Measurements from ENCODE around the gene NCR2. TPM values are rescaled to one million over a fixed set of nuclear protein-coding genes. Genes with fewer than 3 reads are reported as not detected.

Gene NCR2
- total RNA-seq, 1 experiment from 2014 or later = not detected

- Histone ChIP-seq H3K4me3 (ENCODE audit: low read depth, low read length, poor library complexity, severe bottlenecking) (no peak overlapping the region), H3K9me3 (ENCODE audit: low read depth, low read length, poor library complexity, severe bottlenecking) (no peaks in the 10 kb centered on the region), H3K4me1 (ENCODE audit: insufficient read depth, low read length, poor library complexity, severe bottlenecking) (no peaks in the 10 kb centered on the region), H3K27ac (ENCODE audit: low read depth, low read length, poor library complexity, severe bottlenecking) (no peak overlapping the region), H3K36me3 (ENCODE audit: insufficient read depth, low read length, poor library complexity, severe bottlenecking) (no peaks in the 10 kb centered on the region), H3K27me3 (replicated peaks; ENCODE audit: insufficient read depth, low read depth, low read length, poor library complexity) (no peaks in the 10 kb centered on the region)
- DNase-seq (ENCODE audit: low spot score) = no peak
- no TSS peak for BruUV-seq (replicated peaks)
- POLR2A ChIA-PET (ENCODE audit: low non-redundant PET) = no interaction called here
- TF ChIP-seq EZH2 (IDR thresholded peaks at IDR 0.05; ENCODE audit: borderline replicate concordance, low read depth, low read length, poor library complexity, severe bottlenecking) (no peak), CTCF (conservative IDR thresholded peaks at IDR 0.05; ENCODE audit: low read depth, low read length) (no peak)
- intact Hi-C loops (cut with micrococcal nuclease; ENCODE audit: unreplicated experiment) = no loop called here
- CTCF ChIA-PET = no interaction called here
Measured at GRCh38 chr6:41353333-41353732, 17.9 kb downstream of the NCR2 start.

DNA sequence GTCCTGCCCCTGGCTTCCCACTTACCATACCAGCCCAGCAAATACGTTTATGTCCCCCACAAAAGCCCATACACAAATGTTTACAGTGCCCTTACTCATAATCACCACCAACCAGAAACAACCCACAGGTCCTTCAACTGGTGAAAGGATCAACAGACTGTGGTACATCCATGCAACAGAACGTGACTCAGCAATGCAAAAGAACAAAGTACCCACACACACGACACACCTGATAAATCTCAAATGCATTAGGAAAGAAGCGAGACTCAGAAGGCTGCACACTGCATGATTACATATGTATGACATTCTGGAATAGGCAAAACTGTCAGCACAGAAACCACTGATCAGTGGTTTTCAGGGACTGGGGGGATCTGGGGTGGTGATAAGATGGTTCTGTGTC is 20.5 kb downstream of the NCR2 start:
- Histone ChIP-seq H3K4me1 (ENCODE audit: insufficient read depth, low read length, poor library complexity, severe bottlenecking) (no peaks in the 10 kb centered on the region), H3K9me3 (ENCODE audit: low read depth, low read length, poor library complexity, severe bottlenecking) (no peaks in the 10 kb centered on the region), H3K27ac (ENCODE audit: low read depth, low read length, poor library complexity, severe bottlenecking) (no peak overlapping the region), H3K27me3 (replicated peaks; ENCODE audit: insufficient read depth, low read depth, low read length, poor library complexity) (no peaks in the 10 kb centered on the region), H3K4me3 (ENCODE audit: low read depth, low read length, poor library complexity, severe bottlenecking) (no peak overlapping the region), H3K36me3 (ENCODE audit: insufficient read depth, low read length, poor library complexity, severe bottlenecking) (no peaks in the 10 kb centered on the region)
- TF ChIP-seq EZH2 (IDR thresholded peaks at IDR 0.05; ENCODE audit: borderline replicate concordance, low read depth, low read length, poor library complexity, severe bottlenecking) (no peak), CTCF (conservative IDR thresholded peaks at IDR 0.05; ENCODE audit: low read depth, low read length) (no peak)
- ChIA-PET CTCF (no interaction called here), POLR2A (ENCODE audit: low non-redundant PET) (interaction anchor here (0.6 kb wide), 1 partner anchor 277 kb away, joined by 5 read pairs; no protein-coding TSS in a partner anchor)
- no TSS peak for BruUV-seq (replicated peaks)
- intact Hi-C loops (cut with micrococcal nuclease; ENCODE audit: unreplicated experiment) = no loop called here
- DNase-seq (ENCODE audit: low spot score) = no peak

DNA sequence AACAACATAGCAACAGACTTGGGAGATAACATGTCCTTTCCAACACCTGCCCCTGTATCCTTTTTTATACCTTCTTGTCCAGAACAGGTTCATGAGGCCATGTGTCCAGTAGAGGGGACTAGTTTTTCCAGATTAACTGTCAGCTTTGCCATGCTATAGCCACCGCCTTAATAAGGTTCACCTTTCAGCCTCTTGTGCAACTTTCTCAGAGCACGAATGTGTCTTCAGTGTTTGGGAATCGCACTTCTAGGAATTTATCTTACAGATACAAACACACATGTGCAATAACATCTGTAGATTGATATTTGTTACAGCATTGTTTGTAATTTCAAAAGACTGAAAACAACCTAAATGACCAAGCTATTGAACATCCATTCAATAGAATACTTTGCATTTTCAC is 21.4 kb downstream of the NCR2 start:
- intact Hi-C loops (cut with micrococcal nuclease; ENCODE audit: unreplicated experiment) = no loop called here
- TF ChIP-seq CTCF (conservative IDR thresholded peaks at IDR 0.05; ENCODE audit: low read depth, low read length) (no peak), EZH2 (IDR thresholded peaks at IDR 0.05; ENCODE audit: borderline replicate concordance, low read depth, low read length, poor library complexity, severe bottlenecking) (no peak)
- Histone ChIP-seq H3K27me3 (replicated peaks; ENCODE audit: insufficient read depth, low read depth, low read length, poor library complexity) (no peaks in the 10 kb centered on the region), H3K4me3 (ENCODE audit: low read depth, low read length, poor library complexity, severe bottlenecking) (no peak overlapping the region), H3K27ac (ENCODE audit: low read depth, low read length, poor library complexity, severe bottlenecking) (no peak overlapping the region), H3K9me3 (ENCODE audit: low read depth, low read length, poor library complexity, severe bottlenecking) (no peaks in the 10 kb centered on the region), H3K4me1 (ENCODE audit: insufficient read depth, low read length, poor library complexity, severe bottlenecking) (no peaks in the 10 kb centered on the region), H3K36me3 (ENCODE audit: insufficient read depth, low read length, poor library complexity, severe bottlenecking) (no peaks in the 10 kb centered on the region)
- CTCF ChIA-PET = no interaction called here
- no peak for DNase-seq (ENCODE audit: low spot score)
- POLR2A ChIA-PET (ENCODE audit: low non-redundant PET) = interaction anchor here (0.6 kb wide), 1 partner anchor 276 kb away, joined by 5 read pairs; no protein-coding TSS in a partner anchor
- BruUV-seq (replicated peaks) = no TSS peak

Measured in A673 (cell line).